Inflammatory macrophage (primary cell): ENCODE measurements around the gene NR1H2.
A peak's percentile ranks its signal among the peaks of the same experiment; 100 is the strongest.

Experiments used
- DNase-seq, 2 donors: peaks; one replicate each; pipeline ENCODE4 v3.0.0-alpha.2; 2020 to 2022

Gene NR1H2

DNA sequence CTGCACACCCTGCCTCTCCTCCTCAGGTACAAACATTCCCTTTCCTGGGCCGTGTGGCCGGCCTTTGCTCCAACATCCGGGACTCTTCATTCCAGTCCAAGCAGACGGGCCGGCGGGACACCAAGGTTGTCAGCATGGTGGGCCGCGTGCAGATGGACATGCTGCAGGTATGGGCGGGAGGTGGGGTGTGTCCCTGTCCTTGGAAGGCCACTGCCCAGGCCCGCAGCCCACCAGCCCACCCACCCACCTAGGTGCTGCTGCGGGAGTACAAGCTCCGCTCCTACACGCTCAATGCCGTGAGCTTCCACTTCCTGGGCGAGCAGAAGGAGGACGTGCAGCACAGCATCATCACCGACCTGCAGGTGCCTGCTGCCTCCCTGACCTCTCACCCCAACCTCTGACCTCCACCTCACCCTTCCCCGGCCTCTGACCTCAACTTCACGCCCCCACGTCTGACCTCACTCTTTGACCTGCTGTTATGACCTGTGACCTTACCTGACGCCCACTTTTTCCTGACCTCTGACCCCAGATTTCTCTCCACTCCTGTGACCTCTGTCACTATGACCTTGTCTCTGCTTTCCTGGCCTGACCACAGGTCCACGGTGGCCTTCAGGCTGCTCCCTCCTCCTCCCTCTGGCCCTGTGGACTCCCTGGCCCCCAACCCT is 30.0 kb downstream of the NR1H2 start:
- DNase-seq, result no peak

DNA sequence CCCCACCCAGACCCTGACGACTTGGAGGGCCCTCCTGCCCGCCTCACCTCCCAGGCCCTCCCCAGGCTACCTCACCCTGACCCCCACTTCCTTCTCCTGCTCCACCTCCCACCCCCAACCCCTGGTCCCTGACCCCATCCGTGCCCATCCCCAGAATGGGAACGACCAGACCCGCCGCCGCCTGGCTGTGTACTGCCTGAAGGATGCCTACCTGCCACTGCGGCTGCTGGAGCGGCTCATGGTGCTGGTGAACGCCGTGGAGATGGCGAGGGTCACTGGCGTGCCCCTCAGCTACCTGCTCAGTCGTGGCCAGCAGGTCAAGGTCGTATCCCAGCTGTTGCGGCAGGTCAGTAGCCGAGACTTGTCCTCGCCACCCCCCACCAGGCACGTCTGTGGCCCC is 30.6 kb downstream of the NR1H2 start:
- no peak for DNase-seq

DNA sequence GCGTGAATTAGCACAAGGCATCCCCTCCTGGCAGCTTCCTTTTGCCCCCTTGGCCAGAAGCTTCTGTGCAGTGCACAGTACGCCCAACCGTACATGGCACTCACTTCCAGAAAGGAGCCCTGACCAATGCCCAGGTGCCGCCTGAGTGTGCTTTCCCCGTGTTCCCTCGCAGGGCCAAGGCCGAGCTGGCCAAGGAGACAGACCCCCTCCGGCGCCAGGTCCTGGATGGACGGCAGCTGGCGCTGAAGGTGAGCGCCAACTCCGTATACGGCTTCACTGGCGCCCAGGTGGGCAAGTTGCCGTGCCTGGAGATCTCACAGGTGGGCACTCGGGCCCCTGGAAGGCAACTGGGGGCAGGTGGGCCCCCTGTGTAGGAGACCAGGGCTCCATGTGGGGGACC is 33.1 kb downstream of the NR1H2 start:
- DNase-seq, result no peak

DNA sequence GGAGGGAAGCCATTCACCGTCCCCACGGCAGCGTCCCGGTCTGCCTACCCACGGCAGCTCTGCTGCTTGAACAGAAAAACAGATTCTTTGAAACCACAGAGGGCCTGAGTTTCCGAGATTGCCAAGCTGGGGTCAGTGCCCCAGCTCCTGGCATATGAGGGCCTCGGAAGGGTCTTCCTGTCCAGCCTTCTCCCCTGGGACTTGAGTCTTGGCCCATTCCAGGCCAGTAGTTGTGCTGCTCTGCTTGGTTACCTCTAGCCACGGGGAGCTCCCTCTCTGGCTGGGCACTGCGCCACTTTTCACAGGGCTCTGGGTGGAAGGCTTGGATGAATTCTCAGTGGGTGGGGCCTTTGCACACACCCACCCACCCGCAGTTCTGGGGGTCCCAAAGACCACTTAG is 33.9 kb downstream of the NR1H2 start:
- DNase-seq, result no peak

DNA sequence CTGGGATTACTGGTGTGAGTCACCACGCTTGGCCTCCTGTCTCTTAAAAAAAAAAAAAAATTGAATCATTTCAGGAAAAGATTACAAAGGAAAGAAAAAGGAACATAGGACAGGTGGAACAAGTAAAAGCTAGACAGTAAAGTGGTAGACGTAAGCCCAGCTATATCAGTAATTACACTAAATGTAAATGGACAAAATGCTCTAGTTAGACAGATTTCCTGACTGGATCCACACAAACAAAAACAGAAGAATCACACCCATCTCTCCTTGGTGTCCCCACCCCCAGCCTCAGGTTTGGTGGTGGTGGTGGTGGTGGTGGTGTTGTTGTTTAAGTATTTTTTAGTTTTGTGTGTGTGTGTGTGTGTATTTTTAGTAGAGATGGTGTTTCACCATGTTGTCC is 36.2 kb downstream of the NR1H2 start:
- no peak for DNase-seq

DNA sequence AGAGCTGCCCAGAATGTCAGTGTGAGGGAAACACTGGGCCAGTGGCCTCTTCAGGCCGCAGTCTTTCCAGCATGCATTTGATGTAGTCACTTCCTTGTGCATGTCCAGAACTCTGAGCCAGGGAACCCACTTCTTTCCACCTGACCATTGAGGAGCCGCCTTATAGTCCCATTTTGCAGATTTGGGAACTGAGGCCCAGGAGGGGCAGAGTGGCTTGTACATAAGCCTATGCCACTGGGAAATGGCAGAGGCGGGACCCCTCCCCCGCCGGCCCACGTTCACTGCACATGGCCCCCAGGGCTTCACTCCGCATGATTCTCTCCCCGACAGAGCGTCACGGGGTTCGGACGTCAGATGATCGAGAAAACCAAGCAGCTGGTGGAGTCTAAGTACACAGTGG is 36.8 kb downstream of the NR1H2 start:
- DNase-seq, result no peak

DNA sequence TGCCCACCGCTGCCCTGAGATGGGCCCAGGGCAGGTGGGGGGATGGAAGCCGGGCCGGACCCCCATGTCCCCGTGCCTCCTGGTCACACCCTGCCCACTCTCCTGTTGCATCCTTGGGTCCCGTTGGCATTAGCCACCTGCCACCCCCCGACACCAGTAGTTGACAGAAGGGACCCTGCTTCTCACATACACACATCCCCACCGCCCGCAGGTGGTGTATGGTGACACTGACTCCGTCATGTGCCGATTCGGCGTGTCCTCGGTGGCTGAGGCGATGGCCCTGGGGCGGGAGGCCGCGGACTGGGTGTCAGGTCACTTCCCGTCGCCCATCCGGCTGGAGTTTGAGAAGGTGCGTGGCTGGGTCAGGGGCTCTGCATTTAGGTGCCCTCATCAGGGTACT is 37.3 kb downstream of the NR1H2 start:
- DNase-seq, result no peak

DNA sequence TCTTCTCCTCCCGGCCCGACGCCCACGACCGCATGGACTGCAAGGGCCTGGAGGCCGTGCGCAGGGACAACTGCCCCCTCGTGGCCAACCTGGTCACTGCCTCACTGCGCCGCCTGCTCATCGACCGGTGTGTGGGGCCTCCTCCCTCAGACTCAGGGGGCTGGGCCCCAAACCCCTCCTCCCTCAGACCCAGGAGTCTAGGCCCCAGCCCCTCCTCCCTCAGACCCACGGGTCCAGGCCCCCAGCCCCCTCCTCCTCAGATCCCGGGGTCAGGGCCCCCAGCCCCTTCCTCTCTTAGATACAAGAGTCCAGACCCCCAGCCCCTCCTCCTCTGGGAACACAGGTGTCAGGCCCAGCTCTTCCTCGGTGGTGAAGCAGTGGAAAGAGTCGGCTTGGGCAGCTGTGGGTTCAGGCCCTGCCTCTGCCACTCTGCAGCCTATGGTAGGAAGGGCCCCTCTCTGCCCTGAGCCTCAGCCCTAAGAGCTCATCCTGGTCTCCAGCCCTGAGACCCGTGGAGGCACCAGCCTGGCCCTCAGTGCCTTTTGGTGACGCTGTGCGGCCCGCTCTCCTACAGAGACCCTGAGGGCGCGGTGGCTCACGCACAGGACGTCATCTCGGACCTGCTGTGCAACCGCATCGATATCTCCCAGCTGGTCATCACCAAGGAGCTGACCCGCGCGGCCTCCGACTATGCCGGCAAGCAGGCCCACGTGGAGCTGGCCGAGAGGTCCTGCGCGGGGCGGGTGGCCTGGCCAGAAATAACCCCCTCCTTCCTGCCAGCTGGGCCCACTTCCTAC is 38.8 kb downstream of the NR1H2 start:
- DNase-seq, result peak; percentile 79 to 86

DNA sequence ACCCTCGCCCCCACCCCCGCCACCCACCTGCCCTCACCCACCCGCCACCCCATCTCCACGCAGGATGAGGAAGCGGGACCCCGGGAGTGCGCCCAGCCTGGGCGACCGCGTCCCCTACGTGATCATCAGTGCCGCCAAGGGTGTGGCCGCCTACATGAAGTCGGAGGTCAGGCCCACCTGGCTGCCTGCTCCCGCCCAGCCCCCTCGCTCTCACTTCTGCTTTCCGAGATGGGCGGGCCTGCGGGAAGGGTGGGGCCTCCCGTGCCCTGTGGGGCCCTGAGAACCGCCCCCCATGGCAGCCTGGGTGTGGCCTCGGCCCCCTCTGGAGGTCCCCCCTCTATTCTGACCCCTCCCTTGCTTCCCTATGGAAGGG is 39.4 kb downstream of the NR1H2 start:
- peak; percentile 58 to 69 for DNase-seq

DNA sequence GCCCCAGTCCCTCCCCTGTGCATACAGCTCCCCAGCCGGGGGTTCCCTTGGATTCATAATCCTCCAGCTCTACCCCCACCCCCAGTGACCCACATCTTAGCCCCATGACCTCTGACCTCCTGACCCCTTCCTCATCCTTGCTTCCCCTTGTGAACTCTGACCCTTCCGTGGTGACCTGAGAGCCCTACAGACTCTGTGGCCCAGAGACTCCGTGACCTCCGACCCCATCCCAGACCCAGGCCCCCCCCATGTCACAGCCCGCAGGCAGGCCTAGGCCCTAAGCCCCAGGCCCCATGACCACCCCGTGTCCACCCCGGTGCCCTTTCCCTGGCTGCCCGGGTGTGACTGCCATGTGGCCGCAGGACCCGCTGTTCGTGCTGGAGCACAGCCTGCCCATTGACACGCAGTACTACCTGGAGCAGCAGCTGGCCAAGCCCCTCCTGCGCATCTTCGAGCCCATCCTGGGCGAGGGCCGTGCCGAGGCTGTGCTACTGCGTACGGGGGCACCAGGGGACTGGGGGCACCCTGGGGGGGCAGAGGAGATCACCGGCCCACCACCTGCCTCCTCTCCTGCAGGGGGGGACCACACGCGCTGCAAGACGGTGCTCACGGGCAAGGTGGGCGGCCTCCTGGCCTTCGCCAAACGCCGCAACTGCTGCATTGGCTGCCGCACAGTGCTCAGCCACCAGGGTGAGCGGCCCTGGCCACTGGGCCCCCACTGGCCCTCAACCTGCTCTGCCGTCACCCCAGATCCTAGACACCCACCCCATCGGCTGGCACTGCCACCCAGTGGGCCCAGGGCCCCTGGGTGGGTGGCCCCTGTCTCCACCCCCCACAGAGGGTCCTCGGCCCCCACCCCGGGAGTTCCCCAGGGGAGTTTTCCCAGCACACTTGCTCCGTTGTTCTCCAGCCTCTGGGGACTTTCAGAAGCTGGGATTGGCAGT is 40.0 kb downstream of the NR1H2 start:
- no peak for DNase-seq

DNA sequence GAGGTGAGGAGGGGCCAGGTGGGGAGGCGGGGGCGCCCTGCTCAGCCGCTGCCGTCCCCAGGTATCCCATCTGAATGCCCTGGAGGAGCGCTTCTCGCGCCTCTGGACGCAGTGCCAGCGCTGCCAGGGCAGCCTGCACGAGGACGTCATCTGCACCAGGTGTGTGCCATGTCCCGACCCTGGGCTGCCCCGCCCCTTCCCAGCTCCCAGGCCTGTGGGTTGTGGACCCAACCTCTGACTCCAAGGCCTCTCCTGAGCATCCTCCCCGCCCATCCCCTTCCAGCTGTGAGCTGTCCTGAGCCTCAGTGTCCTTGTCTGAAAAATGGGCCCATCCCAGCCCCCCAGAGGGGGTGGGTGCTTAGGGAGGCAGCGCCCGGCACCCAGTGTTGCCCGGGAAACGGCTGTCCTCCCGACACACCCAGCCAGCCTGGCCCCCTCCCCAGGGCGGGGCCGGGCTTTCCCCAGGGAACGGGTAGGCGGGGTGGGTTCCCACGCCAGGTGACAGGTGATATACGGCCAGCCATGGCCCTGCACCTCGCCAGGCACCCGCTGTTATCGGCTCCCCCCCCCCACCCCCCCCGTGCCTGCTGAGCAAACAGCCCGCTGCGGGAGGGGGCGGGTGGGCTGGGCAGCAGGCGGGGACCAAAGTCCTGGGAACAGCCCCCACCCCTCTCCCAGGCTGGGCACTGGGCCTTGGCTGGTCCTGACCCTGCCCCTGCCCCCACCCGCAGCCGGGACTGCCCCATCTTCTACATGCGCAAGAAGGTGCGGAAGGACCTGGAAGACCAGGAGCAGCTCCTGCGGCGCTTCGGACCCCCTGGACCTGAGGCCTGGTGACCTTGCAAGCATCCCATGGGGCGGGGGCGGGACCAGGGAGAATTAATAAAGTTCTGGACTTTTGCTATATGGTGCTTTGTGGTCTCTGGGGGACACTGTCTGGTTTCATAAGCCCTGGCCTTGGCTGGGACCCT is 41.1 kb downstream of the NR1H2 start:
- no peak for DNase-seq

DNA sequence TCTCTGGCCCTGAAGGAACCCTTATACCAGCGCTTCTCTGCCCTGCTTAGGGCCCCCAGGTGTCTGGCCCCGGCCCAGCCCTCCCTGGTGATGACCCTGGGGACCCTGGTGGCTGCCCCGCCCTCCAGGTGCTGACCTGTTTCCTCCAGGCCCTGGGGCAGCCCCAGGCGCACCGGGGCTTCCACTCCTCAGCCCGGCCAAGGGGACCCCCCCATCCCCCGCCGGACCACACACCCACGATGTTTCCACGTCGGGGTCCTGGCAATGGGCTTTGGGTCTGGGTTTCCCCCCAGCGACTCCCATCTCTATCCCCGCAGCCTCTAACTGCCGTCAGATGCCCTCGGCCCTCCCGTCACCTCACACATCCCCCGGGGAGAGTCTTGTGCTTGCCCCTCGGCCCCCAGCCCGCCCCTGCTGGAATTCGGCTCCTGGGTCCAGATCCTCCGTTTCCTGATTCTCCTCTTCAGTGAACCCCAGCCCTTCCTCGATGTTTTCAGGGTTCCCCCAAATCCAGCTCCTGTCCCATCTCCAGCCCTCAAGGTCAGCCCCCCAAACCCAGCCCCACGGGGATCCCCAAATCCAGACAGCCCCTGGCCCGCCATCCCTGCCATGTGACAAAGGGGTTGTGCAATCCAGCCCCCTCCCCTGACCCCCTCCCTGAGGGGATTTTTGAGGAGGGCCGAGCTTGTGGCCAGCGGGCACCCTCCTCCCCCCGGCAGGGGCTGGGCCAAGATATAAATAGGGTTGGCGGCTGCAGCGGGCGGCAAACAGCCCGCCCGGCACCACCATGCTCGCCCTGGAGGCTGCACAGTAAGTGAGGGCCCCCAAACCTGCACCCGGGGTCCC is 42.1 kb downstream of the NR1H2 start, which contains the start of gene SPIB:
Gene SPIB, plus strand, starts transcription at position 763 of the 846 bp plus-strand sequence. Its CDS starts 25 bp downstream, at position 788.
- no peak for DNase-seq

DNA sequence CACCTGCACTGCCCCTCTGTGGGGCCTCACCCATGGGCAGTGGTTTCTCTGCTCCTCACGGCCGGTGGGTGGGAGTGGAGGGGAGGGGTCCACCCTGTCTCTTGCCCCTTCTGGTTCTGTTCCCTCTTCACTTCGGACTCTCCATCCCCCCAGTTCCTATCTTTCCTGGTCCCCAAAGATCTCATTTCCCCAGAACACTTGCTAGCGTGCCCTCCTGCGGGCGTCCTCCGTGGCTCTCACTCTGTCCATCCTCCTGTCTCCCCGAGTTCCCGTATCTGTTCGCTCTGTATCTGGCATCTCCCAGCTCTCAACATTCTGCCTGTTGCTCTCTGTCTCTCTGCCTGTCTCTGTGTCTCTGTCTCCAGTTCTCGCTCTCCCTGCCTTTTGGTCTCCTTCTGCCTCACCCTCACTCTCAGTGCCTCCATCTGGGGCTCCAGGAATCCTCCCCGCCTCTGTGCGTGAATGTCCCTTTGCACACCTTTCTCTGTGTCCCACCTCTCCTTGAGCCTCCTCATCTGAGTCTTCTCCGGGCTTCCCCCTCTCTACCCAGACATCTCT is 42.8 kb downstream of the NR1H2 start:
- no peak for DNase-seq

DNA sequence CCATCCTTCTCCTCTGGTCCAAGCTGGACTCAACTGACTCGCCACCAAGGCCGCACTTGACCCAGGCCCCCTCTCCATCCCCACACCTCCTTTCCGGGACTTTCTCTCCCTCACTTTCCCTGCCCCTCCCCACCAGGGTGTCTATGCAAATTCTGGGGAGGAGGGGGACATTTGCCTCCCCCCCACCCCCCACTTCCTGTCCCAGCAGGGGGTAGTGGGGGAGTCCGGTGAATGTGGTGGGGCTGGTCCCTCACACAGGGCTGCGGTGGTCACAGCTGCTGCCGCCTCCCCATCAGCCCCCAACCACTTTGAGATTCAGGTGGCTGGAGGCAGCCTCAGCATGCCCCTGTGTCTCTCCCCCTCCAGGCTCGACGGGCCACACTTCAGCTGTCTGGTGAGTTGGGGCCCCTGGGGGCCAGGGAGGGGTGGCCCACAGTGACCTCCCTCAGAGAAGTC is 43.4 kb downstream of the NR1H2 start:
- no peak for DNase-seq

DNA sequence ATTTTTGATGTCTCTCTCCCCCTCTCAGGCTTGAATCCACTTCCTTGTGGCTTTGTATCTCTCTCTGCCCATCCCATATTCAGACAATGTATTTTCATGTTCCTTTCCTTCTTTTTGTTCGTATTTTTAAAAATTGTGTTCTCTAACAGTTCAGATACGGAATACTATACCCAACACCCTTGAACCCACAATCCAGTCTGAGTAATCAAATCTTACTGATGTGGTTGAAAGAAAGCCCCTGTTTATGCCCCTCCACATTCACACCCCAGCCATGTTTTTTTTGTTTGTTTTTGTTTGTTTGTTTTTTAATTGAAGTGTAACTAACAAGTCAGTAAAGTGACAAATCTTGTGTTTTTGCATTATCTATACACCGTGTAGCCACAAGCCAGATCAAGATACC is 43.9 kb downstream of the NR1H2 start:
- DNase-seq, result no peak

DNA sequence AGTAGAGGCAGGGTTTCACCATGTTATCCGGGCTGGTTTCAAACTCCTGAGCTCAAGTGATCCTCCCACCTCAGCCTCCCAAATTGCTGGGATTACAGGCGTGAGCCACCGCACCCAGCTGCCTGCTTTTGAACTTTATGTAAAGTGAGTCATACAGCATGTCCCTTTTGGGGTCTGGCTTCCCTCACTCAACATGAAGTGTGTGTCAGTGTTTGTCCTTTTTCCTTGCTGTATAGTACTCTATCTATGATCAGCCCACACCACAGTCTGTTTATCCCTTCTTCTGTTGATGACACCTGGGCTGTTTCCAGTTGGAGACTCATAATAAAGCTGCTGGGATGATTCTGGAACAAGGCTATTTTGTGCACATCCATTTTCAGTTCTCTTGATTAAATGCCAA is 44.6 kb downstream of the NR1H2 start:
- no peak for DNase-seq

DNA sequence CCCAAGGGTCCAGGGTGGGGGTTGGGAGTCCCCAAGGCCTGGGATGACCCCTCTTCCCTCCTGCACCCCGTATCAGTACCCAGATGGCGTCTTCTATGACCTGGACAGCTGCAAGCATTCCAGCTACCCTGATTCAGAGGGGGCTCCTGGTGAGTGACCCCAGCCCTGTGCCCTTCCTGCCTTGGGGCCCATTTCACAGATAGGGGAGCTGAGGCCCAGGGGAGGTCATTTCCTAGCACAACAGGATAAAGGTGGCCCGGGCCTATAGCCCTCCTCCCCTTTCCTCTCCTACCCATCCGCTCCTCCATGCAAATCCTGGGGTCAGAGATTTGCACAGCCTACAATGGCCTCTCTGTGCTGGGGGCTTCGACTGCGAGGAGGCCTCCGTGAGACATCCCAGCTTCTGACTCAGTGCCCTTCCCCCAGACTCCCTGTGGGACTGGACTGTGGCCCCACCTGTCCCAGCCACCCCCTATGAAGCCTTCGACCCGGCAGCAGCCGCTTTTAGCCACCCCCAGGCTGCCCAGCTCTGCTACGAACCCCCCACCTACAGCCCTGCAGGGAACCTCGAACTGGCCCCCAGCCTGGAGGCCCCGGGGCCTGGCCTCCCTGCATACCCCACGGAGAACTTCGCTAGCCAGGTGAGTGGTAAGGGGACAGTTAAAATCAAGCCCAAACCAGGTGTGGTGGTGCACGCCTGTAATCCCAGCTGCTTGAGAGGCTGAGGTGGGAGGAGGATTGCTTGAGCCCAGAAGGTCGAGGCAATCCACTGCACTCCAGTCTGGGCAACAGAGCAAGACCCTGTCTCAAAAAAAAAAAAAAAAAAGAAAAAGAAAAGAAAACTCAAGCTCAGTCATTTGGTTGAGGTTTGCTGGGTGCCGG is 46.4 kb downstream of the NR1H2 start:
- no peak for DNase-seq

DNA sequence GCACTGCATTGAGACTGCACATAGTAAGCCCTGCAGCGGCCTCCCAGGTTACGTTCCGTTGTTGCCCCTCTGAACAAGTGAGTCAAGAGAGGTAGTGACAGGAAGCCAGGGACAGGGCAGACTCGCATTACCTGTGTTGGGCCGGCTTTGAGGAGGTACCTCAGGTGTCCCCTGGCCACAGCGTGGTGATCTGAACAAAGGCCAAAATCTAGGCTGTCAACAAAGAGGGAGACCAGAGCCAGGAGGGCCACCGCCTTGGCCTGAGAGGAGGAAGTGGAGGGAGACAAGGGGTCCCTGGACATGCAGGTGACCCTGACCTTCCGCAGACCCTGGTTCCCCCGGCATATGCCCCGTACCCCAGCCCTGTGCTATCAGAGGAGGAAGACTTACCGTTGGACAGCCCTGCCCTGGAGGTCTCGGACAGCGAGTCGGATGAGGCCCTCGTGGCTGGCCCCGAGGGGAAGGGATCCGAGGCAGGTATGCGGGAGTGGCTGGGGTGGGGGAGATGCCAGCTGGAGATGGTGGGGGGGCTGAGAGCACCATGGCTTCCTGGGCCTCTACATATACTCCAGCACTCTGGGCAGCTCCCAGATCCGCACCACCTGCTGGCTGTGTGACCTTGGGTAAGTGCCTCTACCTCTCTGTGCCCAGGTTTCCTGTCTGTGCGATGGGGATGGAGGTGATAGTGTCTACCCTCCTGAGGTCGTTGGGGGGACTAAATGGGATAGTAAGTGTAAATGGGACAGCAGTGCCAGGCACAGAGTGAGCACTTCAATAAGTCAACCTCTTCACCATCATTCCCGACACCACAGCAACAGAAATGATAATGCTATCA is 47.2 kb downstream of the NR1H2 start:
- no peak for DNase-seq

DNA sequence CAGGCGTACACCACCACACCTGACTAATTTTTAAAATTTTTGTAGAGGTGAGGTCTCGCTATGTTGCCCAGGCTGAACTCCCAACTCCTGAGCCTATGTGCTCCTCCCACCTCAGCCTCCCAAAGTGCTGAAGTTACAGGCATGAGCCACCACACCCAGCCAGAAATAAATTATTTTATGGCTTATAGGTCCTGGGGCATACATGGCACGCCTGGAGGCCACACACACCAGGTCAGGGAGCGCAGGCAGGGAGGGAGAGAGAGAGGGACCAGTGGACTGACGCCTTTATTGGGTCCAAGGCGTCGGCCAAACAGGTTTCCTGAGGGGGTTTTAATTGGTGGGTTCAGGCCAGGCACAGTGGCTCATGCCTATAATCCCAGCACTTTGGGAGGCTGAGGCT is 49.3 kb downstream of the NR1H2 start:
- DNase-seq, result no peak
